ENCODE results near the gene PHACTR4.
"Not testable (repeated sequence)": the region's sequence is repeated elsewhere in the genome, so short reads cannot be mapped to it uniquely, and the experiment has no call there.

PHACTR4 gene

GRCh38 chr1:28514445-28514933 lies 144.9 kb downstream of the PHACTR4 start:
- DNase-seq, result peak; percentile 49
- in situ Hi-C loops (cut with MboI; ENCODE audit: low pct_unique_long_range_greater_than_20kb, low sequenced_read_pairs), result not testable (repeated sequence)

DNA sequence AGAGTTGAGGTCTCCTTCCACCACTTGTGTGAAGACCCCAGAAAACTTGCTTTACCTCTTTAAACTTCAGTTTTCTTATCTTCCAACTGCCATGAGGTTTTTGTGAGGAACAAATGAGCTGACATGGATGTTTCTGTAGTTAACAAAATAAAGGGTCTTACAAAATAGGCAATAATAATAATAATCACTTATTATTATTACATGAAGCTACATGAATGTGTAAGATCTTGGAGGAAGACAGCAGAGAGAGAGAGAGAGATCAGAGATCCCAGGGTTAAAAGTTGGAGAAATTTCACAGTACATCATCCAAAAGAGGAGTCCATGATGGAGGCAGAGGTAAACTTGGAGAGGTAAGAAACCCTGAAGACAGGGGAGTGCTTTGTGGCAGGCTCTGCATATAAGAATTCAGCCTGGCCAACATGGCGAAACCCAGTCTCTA lies 147.0 kb downstream of the PHACTR4 start:
- DNase-seq, result peak; percentile 43
- in situ Hi-C loops (cut with MboI; ENCODE audit: low pct_unique_long_range_greater_than_20kb, low sequenced_read_pairs), result no loop called here

DNA sequence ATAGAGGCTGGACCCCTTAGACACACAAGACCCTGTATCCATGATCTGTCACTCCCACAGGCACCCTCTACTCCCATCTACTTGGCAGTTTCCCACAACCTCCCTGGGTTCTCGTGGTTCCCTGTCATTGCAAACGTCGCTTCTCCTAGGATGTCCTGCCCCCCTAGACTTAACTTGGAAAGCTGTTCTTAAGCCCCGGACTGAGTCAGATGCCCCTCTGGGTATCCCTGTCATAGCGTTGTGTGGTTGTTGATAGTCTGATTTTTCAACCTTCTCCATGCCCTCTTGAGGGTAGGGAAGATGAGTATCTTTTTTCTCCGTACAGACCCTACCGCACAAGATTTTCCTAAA lies 148.1 kb downstream of the PHACTR4 start:
- in situ Hi-C loops (cut with MboI; ENCODE audit: low pct_unique_long_range_greater_than_20kb, low sequenced_read_pairs), result no loop called here
- DNase-seq, result no peak

- in situ Hi-C loops (cut with MboI; ENCODE audit: low pct_unique_long_range_greater_than_20kb, low sequenced_read_pairs), result no loop called here
- DNase-seq, result peak; percentile 92
Observed at GRCh38 chr1:28518000-28518744, 148.6 kb downstream of the PHACTR4 start.

DNA sequence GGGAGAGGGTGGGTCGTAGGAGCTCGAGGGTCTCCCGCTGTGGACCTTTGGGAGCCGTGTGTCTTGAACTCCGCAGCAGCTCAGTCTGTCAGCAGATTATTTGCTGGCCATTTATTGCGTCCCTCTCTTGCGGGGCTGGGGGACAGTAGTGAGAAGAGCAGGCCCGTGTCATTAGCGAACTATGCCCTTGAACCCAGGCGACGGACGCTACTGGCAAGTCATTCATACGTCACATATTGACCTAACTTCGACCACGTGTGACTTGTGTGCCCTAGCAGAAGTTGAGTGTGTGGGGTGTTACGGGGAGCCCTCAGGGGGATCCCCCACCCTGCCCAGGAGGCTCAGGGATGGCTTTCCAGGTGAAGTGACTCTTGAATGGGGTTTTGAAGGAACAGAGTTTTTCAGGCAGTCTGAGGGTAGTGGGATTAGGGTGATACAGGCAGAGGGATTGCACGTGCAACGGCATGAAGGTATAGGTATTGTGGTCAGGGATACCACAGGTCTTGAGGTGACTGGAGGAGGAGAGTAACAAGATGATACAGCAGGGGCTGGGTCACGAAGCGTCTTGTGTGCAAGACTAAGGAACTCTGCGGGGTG lies 149.3 kb downstream of the PHACTR4 start:
- DNase-seq, result peak; percentile 61

GRCh38 chr1:28519946-28520725 lies 150.6 kb downstream of the PHACTR4 start:
- DNase-seq, result peak; percentile 32
- in situ Hi-C loops (cut with MboI; ENCODE audit: low pct_unique_long_range_greater_than_20kb, low sequenced_read_pairs), result no loop called here

More for the DNA sequence above, 149.3 kb downstream of the PHACTR4 start:
- in situ Hi-C loops (cut with MboI; ENCODE audit: low pct_unique_long_range_greater_than_20kb, low sequenced_read_pairs), result no loop called here

GRCh38 chr1:28520796-28521195 lies 151.3 kb downstream of the PHACTR4 start:
- DNase-seq; in situ Hi-C loops (cut with MboI; ENCODE audit: low pct_unique_long_range_greater_than_20kb, low sequenced_read_pairs): not testable (repeated sequence)

- in situ Hi-C loops (cut with MboI; ENCODE audit: low pct_unique_long_range_greater_than_20kb, low sequenced_read_pairs), result no loop called here
- no peak for DNase-seq
Observed at GRCh38 chr1:28521502-28522164, 152.1 kb downstream of the PHACTR4 start.

- DNase-seq; in situ Hi-C loops (cut with MboI; ENCODE audit: low pct_unique_long_range_greater_than_20kb, low sequenced_read_pairs): not testable (repeated sequence)
Observed at GRCh38 chr1:28522537-28522936, 153.0 kb downstream of the PHACTR4 start.

DNA sequence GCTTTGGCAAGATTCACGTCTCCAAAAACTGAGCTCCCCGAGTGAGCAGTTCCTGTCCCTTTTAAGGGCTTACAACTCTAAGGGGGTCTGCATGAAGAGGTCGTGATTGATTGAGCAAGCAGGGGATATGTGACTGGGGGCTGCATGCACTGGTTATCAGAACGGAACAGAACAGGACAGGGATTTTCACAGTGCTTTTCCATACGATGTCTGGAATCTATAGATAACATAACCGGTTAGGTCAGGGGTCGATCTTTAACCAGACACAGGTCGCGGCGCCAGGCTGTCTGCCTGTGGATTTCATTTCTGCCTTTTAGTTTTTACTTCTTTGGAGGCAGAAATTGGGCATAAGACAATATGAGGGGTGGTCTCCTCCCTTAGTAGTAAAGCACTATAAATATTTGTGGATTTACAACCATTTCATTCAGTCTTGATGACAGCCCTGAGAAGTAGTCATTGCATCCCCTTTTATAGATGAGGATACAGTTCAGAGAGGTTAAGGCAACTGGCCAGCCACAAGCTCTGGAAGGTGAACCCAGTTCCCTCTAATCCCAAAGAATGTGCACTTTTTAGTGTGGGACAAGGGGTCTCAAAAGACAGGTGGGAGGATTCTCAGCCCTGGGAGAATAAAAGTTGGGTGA lies 155.6 kb downstream of the PHACTR4 start:
- DNase-seq; in situ Hi-C loops (cut with MboI; ENCODE audit: low pct_unique_long_range_greater_than_20kb, low sequenced_read_pairs): not testable (repeated sequence)

GRCh38 chr1:28526886-28527285 lies 157.3 kb downstream of the PHACTR4 start:
- no peak for DNase-seq

DNA sequence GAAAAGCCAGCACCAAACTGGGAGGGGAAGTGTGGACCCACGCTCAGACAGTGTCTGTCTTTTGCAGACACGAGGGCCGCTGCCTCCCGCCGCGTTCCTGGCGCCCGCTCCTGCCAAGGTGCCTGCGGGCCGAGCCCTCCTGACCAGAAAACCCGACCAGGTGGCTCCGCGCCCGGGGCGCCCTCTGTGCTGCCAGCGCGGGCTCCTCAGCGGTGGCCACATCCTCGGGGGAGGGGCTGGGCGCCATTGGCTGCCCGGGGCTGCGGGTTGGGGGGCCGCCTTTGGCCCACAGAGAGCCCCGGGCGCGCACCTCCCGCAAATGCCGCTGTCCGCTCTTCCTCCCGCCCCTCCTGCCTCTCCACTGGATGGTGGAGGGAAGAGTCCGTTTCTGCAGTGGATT lies 160.9 kb downstream of the PHACTR4 start:
- DNase-seq, result no peak
- in situ Hi-C loops (cut with MboI; ENCODE audit: low pct_unique_long_range_greater_than_20kb, low sequenced_read_pairs), result no loop called here

More at GRCh38 chr1:28526886-28527285, 157.3 kb downstream of the PHACTR4 start:
- in situ Hi-C loops (cut with MboI; ENCODE audit: low pct_unique_long_range_greater_than_20kb, low sequenced_read_pairs), result no loop called here

DNA sequence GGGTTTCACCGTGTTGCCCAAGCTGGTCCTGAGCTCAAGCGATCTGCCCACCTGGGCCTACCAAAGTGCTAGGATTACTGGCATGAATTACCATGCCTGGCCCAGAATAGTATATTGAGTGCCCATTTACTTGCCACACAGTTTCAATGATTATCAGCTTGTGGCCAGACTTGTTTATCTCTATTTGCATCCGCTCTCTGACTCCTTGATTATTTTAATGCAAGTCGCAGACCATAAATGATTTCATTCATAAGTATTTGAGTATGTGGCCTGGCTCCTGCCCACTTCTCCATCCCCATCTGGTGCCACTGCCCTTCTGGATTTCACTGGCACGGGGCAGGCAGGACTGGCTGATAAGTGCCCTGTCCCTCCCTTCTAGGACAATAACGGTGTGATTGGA lies 165.1 kb downstream of the PHACTR4 start:
- no peak for DNase-seq
- in situ Hi-C loops (cut with MboI; ENCODE audit: low pct_unique_long_range_greater_than_20kb, low sequenced_read_pairs), result no loop called here

DNA sequence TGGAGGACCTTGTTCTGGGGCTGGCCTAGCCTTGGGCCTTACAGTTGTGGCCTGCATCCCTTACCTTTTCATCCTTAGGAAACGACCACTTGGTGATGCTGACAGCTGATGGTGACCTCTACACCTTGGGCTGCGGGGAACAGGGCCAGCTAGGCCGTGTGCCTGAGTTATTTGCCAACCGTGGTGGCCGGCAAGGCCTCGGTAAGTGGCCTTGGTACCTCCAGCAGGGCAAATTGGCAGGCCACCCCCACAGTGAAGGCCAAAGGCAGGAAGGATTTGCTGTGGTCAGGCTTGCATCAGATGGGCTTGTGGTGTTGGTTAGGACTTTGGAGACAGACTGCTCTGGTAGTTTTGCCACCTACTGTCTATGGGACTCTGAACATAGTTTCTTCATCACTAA lies 165.6 kb downstream of the PHACTR4 start:
- in situ Hi-C loops (cut with MboI; ENCODE audit: low pct_unique_long_range_greater_than_20kb, low sequenced_read_pairs), result no loop called here
- DNase-seq, result no peak

GRCh38 chr1:28537457-28538199 lies 168.1 kb downstream of the PHACTR4 start:
- in situ Hi-C loops (cut with MboI; ENCODE audit: low pct_unique_long_range_greater_than_20kb, low sequenced_read_pairs), result no loop called here
- DNase-seq, result no peak

DNA sequence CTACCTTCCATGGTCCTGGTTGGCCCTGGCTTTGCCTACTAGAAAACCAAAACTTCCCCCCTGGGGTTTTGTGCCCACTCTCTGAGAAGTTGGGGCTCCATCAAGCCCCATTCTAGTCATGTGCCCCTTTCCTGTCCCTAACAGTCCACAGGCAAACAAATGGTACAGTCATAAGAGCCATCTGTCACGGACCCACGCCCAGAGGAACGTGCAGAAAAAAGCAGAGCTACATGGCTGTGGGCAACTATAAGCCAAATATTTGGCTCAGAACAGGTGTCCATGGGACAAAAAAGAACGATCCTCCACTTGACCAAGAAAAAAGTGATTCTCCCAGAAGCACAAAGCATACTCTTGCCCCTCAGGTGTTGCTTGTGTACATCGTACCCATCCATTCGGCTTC lies 168.7 kb downstream of the PHACTR4 start:
- in situ Hi-C loops (cut with MboI; ENCODE audit: low pct_unique_long_range_greater_than_20kb, low sequenced_read_pairs), result no loop called here
- no peak for DNase-seq

GRCh38 chr1:28540651-28541050 lies 171.1 kb downstream of the PHACTR4 start:
- DNase-seq, result peak; percentile 37
- in situ Hi-C loops (cut with MboI; ENCODE audit: low pct_unique_long_range_greater_than_20kb, low sequenced_read_pairs), result no loop called here

GRCh38 chr1:28541414-28542015 lies 172.0 kb downstream of the PHACTR4 start:
- in situ Hi-C loops (cut with MboI; ENCODE audit: low pct_unique_long_range_greater_than_20kb, low sequenced_read_pairs); DNase-seq: not testable (repeated sequence)

All from KBM-7 (cell line).